Measurements from ENCODE around the gene OR56A1. TPM values are rescaled to one million over a fixed set of nuclear protein-coding genes. Genes with fewer than 3 reads are reported as not detected.

Gene OR56A1
- total RNA-seq, 1 donor from 2014 or later, result not detected

DNA sequence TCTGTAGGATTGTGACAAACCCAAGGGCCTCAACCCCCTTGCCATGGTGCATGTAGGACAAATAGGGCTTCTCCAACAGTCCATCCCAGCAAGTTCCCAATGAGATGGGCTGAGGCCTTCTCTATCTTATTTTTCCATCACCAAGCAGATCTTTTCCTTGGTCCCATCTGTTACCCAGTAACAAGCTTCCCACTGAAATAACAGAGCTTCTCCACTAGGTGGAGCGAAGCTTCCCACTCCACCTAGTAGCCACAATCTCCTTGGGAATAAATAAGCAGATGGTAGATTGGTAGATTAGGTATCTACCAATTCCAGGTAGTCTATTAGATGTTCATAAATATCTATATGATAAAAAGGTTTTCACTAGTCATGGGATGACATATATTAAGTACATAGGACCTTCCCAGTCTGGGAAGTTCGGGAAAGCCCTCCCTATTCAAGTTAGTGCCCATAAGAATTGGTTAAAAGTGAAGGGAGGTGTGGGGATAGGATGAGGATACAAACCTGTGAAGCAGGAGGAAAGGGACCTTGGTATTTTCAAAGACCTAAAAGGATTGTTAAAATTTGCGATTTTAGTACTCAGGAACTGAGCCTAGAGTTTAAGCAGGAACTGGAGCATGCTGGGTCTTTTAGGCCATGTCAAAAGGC, 37.8 kb downstream of the OR56A1 start:
- Histone ChIP-seq H3K27ac (no peak overlapping the region), H3K9me3 (no peaks in the 10 kb centered on the region)
- intact Hi-C loops (cut with DNase I), result no loop called here

DNA sequence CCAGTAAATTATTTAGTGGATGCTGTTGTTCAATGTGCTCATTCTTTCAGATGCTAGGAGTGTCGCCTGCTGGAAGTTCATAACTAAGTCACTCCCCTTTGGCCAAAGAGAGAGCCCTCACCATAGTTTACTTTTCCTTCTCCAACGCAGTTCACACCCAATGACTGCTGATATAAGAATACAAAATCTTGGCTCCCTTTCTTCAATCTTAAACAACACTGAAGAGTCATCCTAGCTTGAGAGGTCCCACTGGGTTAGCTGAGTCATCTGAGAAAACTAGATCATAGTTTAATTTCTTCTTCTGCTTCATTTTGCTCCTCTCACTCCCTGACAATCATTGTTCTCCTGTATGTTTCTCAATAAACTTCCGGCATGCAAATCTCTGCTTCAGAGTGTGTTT, 38.4 kb downstream of the OR56A1 start:
- TF ChIP-seq POLR2AphosphoS5 (IDR thresholded peaks at IDR 0.05; ENCODE audit: insufficient read depth in 1 of 2, low read depth in 1 of 2) (no peak), POLR2A (IDR thresholded peaks at IDR 0.05) (no peak)
- TF ChIP-seq, protein P1, sequence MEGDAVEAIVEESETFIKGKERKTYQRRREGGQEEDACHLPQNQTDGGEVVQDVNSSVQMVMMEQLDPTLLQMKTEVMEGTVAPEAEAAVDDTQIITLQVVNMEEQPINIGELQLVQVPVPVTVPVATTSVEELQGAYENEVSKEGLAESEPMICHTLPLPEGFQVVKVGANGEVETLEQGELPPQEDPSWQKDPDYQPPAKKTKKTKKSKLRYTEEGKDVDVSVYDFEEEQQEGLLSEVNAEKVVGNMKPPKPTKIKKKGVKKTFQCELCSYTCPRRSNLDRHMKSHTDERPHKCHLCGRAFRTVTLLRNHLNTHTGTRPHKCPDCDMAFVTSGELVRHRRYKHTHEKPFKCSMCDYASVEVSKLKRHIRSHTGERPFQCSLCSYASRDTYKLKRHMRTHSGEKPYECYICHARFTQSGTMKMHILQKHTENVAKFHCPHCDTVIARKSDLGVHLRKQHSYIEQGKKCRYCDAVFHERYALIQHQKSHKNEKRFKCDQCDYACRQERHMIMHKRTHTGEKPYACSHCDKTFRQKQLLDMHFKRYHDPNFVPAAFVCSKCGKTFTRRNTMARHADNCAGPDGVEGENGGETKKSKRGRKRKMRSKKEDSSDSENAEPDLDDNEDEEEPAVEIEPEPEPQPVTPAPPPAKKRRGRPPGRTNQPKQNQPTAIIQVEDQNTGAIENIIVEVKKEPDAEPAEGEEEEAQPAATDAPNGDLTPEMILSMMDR (IDR thresholded peaks at IDR 0.05), result no peak
- Histone ChIP-seq H3K27me3 (no peaks in the 10 kb centered on the region), H3K27ac (no peak overlapping the region), H3K4me1 (no peaks in the 10 kb centered on the region), H3K4me3 (no peak overlapping the region), H3K9me3 (no peaks in the 10 kb centered on the region), H3K36me3 (no peaks in the 10 kb centered on the region)
- DNase-seq (ENCODE audit: extremely low spot score in 2 of 2), result no peak
- intact Hi-C loops (cut with DNase I), result no loop called here

More for the DNA sequence above, 37.8 kb downstream of the OR56A1 start:
- Histone ChIP-seq H3K4me3 (no peak overlapping the region), H3K4me1 (no peaks in the 10 kb centered on the region), H3K36me3 (no peaks in the 10 kb centered on the region), H3K27me3 (no peaks in the 10 kb centered on the region)
- no peak for DNase-seq (ENCODE audit: extremely low spot score in 2 of 2)
- TF ChIP-seq POLR2AphosphoS5 (IDR thresholded peaks at IDR 0.05; ENCODE audit: insufficient read depth in 1 of 2, low read depth in 1 of 2), result no peak

DNA sequence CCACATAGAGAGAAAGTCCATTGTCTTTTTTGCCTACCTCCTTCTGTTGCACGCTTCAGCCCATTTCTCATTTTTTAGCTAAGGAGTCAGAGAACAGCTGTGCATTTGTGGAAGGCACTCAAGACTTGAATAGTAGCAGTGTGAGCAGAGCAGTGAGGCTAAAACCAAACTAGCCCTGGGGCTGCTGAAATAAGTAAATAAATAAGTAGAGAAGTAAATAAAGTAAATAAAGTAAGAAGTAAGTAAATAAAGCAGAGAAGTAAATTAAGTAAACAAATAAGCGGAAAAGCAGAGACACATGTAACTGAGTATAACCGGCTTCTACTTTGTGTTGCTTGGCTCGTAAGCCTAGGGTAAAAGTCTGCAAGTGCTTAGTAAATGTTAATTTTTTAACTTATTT, 41.4 kb downstream of the OR56A1 start:
- Histone ChIP-seq H3K27me3 (no peaks in the 10 kb centered on the region), H3K36me3 (no peaks in the 10 kb centered on the region), H3K4me3 (no peak overlapping the region), H3K9me3 (no peaks in the 10 kb centered on the region), H3K27ac (no peak overlapping the region), H3K4me1 (no peaks in the 10 kb centered on the region)
- intact Hi-C loops (cut with DNase I), result no loop called here
- no peak for TF ChIP-seq POLR2AphosphoS5 (IDR thresholded peaks at IDR 0.05; ENCODE audit: insufficient read depth in 1 of 2, low read depth in 1 of 2)
- DNase-seq (ENCODE audit: extremely low spot score in 2 of 2), result no peak

DNA sequence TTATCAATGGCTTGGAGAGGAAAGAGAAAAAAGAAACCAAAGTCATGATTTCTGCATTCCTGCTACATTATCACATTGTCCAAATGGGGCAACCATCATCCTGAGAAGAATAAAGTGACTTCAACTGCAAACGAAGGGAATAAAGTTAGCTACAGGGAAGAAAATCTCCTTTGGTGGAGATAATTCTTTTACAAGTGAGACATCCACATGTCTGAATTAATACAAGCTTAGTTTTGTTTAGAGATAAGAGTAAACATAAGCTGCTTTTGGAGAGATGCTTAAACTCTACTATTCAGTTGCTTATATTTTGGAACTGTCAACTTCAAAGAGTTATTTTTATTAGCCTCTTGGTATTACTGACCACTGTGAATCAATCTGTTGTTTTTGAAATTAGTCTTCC, 43.7 kb downstream of the OR56A1 start, which contains the start of gene OR52L1:
TSS of gene OR52L1 (minus strand) at position 101 of the 400 bp plus-strand sequence. CDS start at position 46, 55 bp downstream.
- Histone ChIP-seq H3K4me3 (no peak within 1 kb of the TSS), H3K27ac (no peak within 1 kb of the TSS), H3K9me3 (no peaks in the 10 kb centered on the region), H3K4me1 (no peaks in the 10 kb centered on the region), H3K27me3 (no peaks in the 10 kb centered on the region), H3K36me3 (no peaks in the 10 kb centered on the region)
- no peak for DNase-seq (ENCODE audit: extremely low spot score in 2 of 2)
- intact Hi-C loops (cut with DNase I), result no loop called here
- TF ChIP-seq POLR2A (IDR thresholded peaks at IDR 0.05), result no peak
- TF ChIP-seq, protein P1 (IDR thresholded peaks at IDR 0.05), result no peak
- no peak for TF ChIP-seq POLR2AphosphoS5 (IDR thresholded peaks at IDR 0.05; ENCODE audit: insufficient read depth in 1 of 2, low read depth in 1 of 2)

DNA sequence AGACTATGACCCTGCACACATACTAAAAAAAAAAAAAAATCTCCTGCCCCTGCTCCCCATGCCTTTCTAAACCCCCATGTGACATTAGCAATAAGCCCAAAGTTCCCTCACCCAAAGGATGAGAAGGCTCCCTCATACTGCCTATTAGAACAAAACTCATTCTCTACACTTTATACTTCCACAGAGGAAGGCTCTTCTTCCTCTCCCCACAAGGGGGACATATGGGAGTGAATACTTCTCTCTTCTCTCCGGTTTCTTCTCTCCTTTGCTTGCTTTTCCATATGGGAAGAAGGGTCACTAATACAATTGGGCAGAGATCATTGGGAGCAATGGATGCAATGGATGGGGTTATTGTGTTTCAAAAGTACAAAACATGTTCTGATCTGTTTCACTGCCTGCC, 47.1 kb downstream of the OR56A1 start:
- Histone ChIP-seq H3K27ac (no peak overlapping the region), H3K9me3 (no peaks in the 10 kb centered on the region), H3K36me3 (no peaks in the 10 kb centered on the region), H3K4me3 (no peak overlapping the region), H3K27me3 (no peaks in the 10 kb centered on the region), H3K4me1 (no peaks in the 10 kb centered on the region)
- intact Hi-C loops (cut with DNase I), result no loop called here
- DNase-seq (ENCODE audit: extremely low spot score in 2 of 2), result no peak
- TF ChIP-seq, protein P1 (IDR thresholded peaks at IDR 0.05), result no peak
- TF ChIP-seq POLR2A (IDR thresholded peaks at IDR 0.05) (no peak), POLR2AphosphoS5 (IDR thresholded peaks at IDR 0.05; ENCODE audit: insufficient read depth in 1 of 2, low read depth in 1 of 2) (no peak)

DNA sequence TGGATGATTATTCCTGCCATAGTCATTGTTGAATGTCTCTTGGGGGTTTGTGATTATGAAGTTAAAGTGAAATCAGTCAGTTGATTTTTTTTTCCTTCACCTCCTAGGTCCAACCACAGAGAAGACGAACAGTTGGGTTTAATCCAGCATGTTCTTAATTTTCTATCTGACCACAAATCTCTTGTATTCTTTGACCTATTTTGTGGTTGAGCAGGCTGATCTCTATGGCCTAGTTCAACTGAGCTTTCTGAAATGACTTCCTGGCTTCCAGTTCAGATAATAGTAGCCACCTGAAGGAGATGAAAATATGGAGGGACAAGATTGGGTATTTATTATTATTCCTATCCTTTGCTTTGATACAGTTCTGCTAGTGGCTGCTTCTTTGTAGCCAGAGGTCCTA, 57.0 kb downstream of the OR56A1 start:
- no peaks in the 10 kb centered on the region for H3K36me3 ChIP-seq
- H3K4me3 ChIP-seq, result no peak overlapping the region
- H3K27me3 ChIP-seq, result no peaks in the 10 kb centered on the region
- TF ChIP-seq, protein P1 (IDR thresholded peaks at IDR 0.05), result no peak
- TF ChIP-seq POLR2A (IDR thresholded peaks at IDR 0.05) (no peak), POLR2AphosphoS5 (IDR thresholded peaks at IDR 0.05; ENCODE audit: insufficient read depth in 1 of 2, low read depth in 1 of 2) (no peak)
- no peaks in the 10 kb centered on the region for H3K9me3 ChIP-seq
- intact Hi-C loops (cut with DNase I), result no loop called here
- DNase-seq (ENCODE audit: extremely low spot score in 2 of 2), result no peak
- no peaks in the 10 kb centered on the region for H3K4me1 ChIP-seq
- H3K27ac ChIP-seq, result no peak overlapping the region

Data from vagina (tissue), 2 donors.